HFFc6 (cell line): ENCODE data around the gene CDC42BPG. TPM values are rescaled to one million over a fixed set of nuclear protein-coding genes. Genes with fewer than 3 reads are reported as not detected.

Source experiments
- DNase-seq: peaks from one replicate; pipeline ENCODE4 v3.0.0-alpha.2; 2018
- H3K27ac Mint-ChIP-seq: 2 replicates; pipeline ENCODE4 v1.8.0; 2020; ENCODE audit warnings: mild to moderate bottlenecking, mixed read lengths
- H3K27me3 Mint-ChIP-seq: 2 replicates; pipeline ENCODE4 v1.8.0; 2021; ENCODE audit warnings: mild to moderate bottlenecking, moderate library complexity, mixed read lengths; ENCODE audit not compliant: insufficient read depth
- H3K36me3 Mint-ChIP-seq: 2 replicates; pipeline ENCODE4 v1.8.0; 2021; ENCODE audit warnings: low read depth, mixed read lengths
- H3K4me1 Mint-ChIP-seq: 2 replicates; pipeline ENCODE4 v1.8.0; 2020; ENCODE audit warnings: low read depth, mixed read lengths
- H3K4me3 Mint-ChIP-seq: 2 replicates; pipeline ENCODE4 v1.8.0; 2020; ENCODE audit warnings: mild to moderate bottlenecking, moderate library complexity, mixed read lengths
- H3K9me3 Mint-ChIP-seq: 2 replicates; pipeline ENCODE4 v1.8.0; 2020; ENCODE audit warnings: mild to moderate bottlenecking, mixed read lengths
- CTCF ChIP-seq: fragments of 200-600 bp; sonication (generic); IDR thresholded peaks from 2 replicates; pipeline ENCODE4 v1.5.0; 2021; ENCODE audit warnings: antibody characterized with exemption, mild to moderate bottlenecking
- total RNA-seq, 6 experiments: library from RNA; stranded (reverse); fragmentation: NEBNext Ultra II Directional; extraction: Animal tissue kit (Norgen Biotek cat#: 25700); gene quantifications; 2 replicates in 1 of 6; 3 replicates in 5 of 6; pipeline ENCODE4 v1.2.3, GENCODE V29; 2021

Gene CDC42BPG
- total RNA-seq, 6 experiments from 2014 or later = 0.02 to 0.21 (median 0.05) TPM; not detected in 1

DNA sequence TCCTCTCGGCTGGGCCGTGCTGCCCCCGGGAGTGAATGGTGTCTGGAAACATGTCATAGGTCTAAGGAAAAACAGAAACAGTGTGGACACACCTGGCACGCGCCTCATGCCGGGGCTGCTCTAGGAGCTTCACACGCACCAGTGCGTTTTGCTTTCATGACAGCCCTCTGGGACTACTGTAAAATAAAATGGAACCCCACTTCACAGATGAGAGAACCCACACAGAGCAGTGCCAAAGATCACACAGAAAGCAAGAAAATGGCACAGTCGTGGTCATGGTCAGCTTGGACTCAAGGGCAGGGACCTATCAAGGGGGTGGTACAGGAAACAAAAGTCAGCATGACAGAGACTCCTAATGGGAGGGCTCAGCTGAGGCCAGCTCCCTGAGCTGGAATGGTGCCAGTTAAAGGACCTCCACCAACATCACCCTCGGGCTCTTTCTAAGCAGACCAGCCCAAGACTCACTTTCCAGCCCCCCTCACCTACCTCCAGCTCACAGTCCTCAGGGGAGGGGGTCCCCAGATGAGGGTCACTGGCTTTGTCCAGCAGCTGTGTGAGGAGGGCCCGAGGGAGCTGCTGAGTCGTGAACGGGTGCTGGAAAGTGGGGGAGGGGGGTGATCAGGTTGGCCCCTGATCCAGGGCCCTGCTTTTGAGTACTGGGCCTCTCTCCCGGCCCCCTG lies 44.7 kb downstream of the CDC42BPG start:
- no peak for TF ChIP-seq CTCF
- DNase-seq = no peak
- H3K36me3 Mint-ChIP-seq = peaks cover 5% of the 10 kb centered on the region; the same call in 1 of the 2 replicates
- no peak overlapping the region for H3K27ac Mint-ChIP-seq
- H3K4me3 Mint-ChIP-seq = no peak overlapping the region
- peaks cover 10% of the 10 kb centered on the region for H3K4me1 Mint-ChIP-seq
- no peaks in the 10 kb centered on the region for H3K9me3 Mint-ChIP-seq
- H3K27me3 Mint-ChIP-seq = no peaks in the 10 kb centered on the region; the same call in 1 of the 2 replicates

DNA sequence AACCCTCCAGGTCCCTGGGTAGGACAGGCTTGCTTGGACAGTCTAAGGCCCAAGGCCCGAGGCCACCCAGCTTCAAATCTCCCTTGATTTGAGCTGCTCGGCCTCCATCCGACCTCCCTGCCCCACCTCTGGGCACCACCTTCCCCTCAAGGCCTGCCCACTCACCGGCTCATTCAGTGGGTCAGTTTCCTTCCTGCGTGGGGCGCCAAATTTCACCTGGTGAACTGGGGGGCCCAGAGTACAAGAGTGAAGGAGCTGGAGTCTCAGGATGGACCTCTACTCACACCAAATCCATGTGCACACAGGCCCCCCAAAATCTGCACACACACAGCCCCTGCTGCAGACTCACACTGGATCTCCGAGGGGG lies 45.2 kb downstream of the CDC42BPG start:
- no peak overlapping the region for H3K27ac Mint-ChIP-seq
- peaks cover 5% of the 10 kb centered on the region; the same call in 1 of the 2 replicates for H3K36me3 Mint-ChIP-seq
- no peak overlapping the region for H3K4me3 Mint-ChIP-seq
- no peaks in the 10 kb centered on the region for H3K9me3 Mint-ChIP-seq
- DNase-seq = no peak
- H3K27me3 Mint-ChIP-seq = no peaks in the 10 kb centered on the region; the same call in 1 of the 2 replicates
- no peak for TF ChIP-seq CTCF
- peaks cover 10% of the 10 kb centered on the region for H3K4me1 Mint-ChIP-seq

GRCh38 chr11:64796757-64797541 lies 47.5 kb downstream of the CDC42BPG start:
- Mint-ChIP-seq H3K4me1 (no peaks in the 10 kb centered on the region), H3K36me3 (no peaks in the 10 kb centered on the region; the same call in 1 of the 2 replicates), H3K4me3 (no peak overlapping the region), H3K9me3 (no peaks in the 10 kb centered on the region), H3K27me3 (no peaks in the 10 kb centered on the region; the same call in none of the 2 replicates), H3K27ac (no peak overlapping the region)
- no peak for TF ChIP-seq CTCF
- DNase-seq = no peak

GRCh38 chr11:64796047-64796756 lies 48.3 kb downstream of the CDC42BPG start:
- TF ChIP-seq CTCF = no peak
- no peaks in the 10 kb centered on the region; the same call in 1 of the 2 replicates for H3K36me3 Mint-ChIP-seq
- no peak overlapping the region for H3K27ac Mint-ChIP-seq
- DNase-seq = no peak
- no peaks in the 10 kb centered on the region for H3K9me3 Mint-ChIP-seq
- H3K4me1 Mint-ChIP-seq = no peaks in the 10 kb centered on the region
- H3K4me3 Mint-ChIP-seq = no peak overlapping the region
- H3K27me3 Mint-ChIP-seq = no peaks in the 10 kb centered on the region; the same call in none of the 2 replicates

GRCh38 chr11:64794526-64794925 lies 49.9 kb downstream of the CDC42BPG start:
- H3K36me3 Mint-ChIP-seq = no peaks in the 10 kb centered on the region; the same call in 1 of the 2 replicates
- no peak for DNase-seq
- no peaks in the 10 kb centered on the region; the same call in none of the 2 replicates for H3K27me3 Mint-ChIP-seq
- H3K4me1 Mint-ChIP-seq = no peaks in the 10 kb centered on the region
- TF ChIP-seq CTCF = no peak
- no peaks in the 10 kb centered on the region for H3K9me3 Mint-ChIP-seq
- H3K4me3 Mint-ChIP-seq = no peak overlapping the region
- H3K27ac Mint-ChIP-seq = no peak overlapping the region
